Astrocyte (in vitro differentiated cells and primary cell): ENCODE measurements around the gene PIWIL1. TPM values are rescaled to one million over a fixed set of nuclear protein-coding genes. Genes with fewer than 3 reads are reported as not detected.

Source experiments
- DNase-seq: peaks from one replicate; pipeline ENCODE4 v3.0.0-alpha.2; 2010; ENCODE audit warnings: low read depth
- FAIRE-seq: peaks from 2 replicates; lab custom pipeline; 2011; peaks lifted over from hg19 to GRCh38; lab: Jason Lieb, UNC
- H2AFZ ChIP-seq: 2 replicates; pipeline ENCODE4 v1.6.0; 2012; ENCODE audit warnings: low read depth, low read length, inconsistent platforms
- H3K27ac ChIP-seq: 2 replicates; pipeline ENCODE4 v1.5.1; 2011; ENCODE audit warnings: low read depth, low read length, inconsistent platforms
- H3K27me3 ChIP-seq: 2 replicates; pipeline ENCODE4 v1.6.0; 2011; ENCODE audit warnings: low read length, inconsistent platforms; ENCODE audit not compliant: insufficient read depth
- H3K36me3 ChIP-seq: 2 replicates; pipeline ENCODE4 v1.5.1; 2011; ENCODE audit warnings: low read length, inconsistent platforms; ENCODE audit not compliant: insufficient read depth
- H3K4me1 ChIP-seq: 2 replicates; pipeline ENCODE4 v1.5.1; 2011; ENCODE audit warnings: low read length, inconsistent platforms; ENCODE audit not compliant: insufficient read depth
- H3K4me2 ChIP-seq: 2 replicates; pipeline ENCODE4 v1.6.0; 2012; ENCODE audit warnings: low read length, inconsistent platforms
- H3K4me3 ChIP-seq: 2 replicates; pipeline ENCODE4 v1.5.1; 2011; ENCODE audit warnings: low read depth, mild to moderate bottlenecking, low read length, inconsistent platforms; ENCODE audit not compliant: insufficient read depth
- H3K79me2 ChIP-seq: 2 replicates; pipeline ENCODE4 v1.6.0; 2012; ENCODE audit warnings: mild to moderate bottlenecking, low read length, inconsistent platforms; ENCODE audit not compliant: insufficient read depth
- H3K9ac ChIP-seq: 2 replicates; pipeline ENCODE4 v1.6.0; 2012; ENCODE audit warnings: mild to moderate bottlenecking, low read length, inconsistent platforms
- H3K9me3 ChIP-seq: 2 replicates; pipeline ENCODE4 v1.5.1; 2012; ENCODE audit warnings: low read depth, mild to moderate bottlenecking, low read length, inconsistent platforms; ENCODE audit not compliant: insufficient read depth
- H4K20me1 ChIP-seq: 2 replicates; pipeline ENCODE4 v1.6.0; 2012; ENCODE audit warnings: low read length, inconsistent platforms; ENCODE audit not compliant: insufficient read depth
- H3K27ac Mint-ChIP-seq: one replicate; pipeline ENCODE4 v1.8.0; 2021; ENCODE audit warnings: mild to moderate bottlenecking, mixed read lengths; ENCODE audit not compliant: unreplicated experiment
- H3K27me3 Mint-ChIP-seq: one replicate; pipeline ENCODE4 v1.8.0; 2021; ENCODE audit warnings: low read depth, mixed read lengths; ENCODE audit not compliant: unreplicated experiment
- H3K36me3 Mint-ChIP-seq: one replicate; pipeline ENCODE4 v1.8.0; 2021; ENCODE audit warnings: low read depth, mixed read lengths; ENCODE audit not compliant: unreplicated experiment
- H3K4me1 Mint-ChIP-seq: one replicate; pipeline ENCODE4 v1.8.0; 2021; ENCODE audit warnings: low read depth, mixed read lengths; ENCODE audit not compliant: unreplicated experiment
- H3K4me3 Mint-ChIP-seq: one replicate; pipeline ENCODE4 v1.8.0; 2021; ENCODE audit warnings: mild to moderate bottlenecking, moderate library complexity, mixed read lengths; ENCODE audit not compliant: unreplicated experiment
- H3K9me3 Mint-ChIP-seq: one replicate; pipeline ENCODE4 v1.8.0; 2021; ENCODE audit warnings: mild to moderate bottlenecking, mixed read lengths; ENCODE audit not compliant: unreplicated experiment
- CTCF ChIP-seq: IDR thresholded peaks from 2 replicates; pipeline ENCODE4 v1.5.1; 2011; ENCODE audit warnings: low read depth, mild to moderate bottlenecking, inconsistent platforms, low read length, moderate library complexity; ENCODE audit not compliant: insufficient read depth
- EZH2 ChIP-seq: IDR thresholded peaks from 2 replicates; pipeline ENCODE4 v1.6.1; 2012; ENCODE audit warnings: mild to moderate bottlenecking, low read length, inconsistent platforms; ENCODE audit not compliant: insufficient read depth
- total RNA-seq: library from RNA; stranded (reverse); gene quantifications from 2 replicates; pipeline ENCODE4 v1.2.1, GENCODE V29; 2021

The PIWIL1 gene
- total RNA-seq, 1 donor from 2014 or later, result not detected

DNA sequence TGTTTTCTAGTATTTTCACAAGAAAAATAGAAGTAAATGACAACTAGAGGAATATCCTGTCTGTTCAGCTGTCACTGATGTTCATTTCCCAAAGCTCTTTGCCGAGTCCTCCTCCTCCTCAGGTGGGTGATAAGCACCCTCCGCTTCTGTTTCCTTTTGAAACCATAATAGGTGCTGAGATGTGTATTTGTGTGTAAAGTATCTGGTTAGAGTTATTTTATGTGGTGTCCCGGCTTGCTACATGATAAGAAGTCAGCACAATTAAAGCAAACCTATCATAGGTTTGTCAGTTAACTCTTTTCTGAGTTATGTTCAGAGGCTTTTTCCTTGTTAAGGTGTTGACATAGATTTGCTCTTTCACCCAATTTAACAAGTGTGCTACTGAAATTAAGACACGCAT lies 82.4 kb downstream of the PIWIL1 start:
- no peaks in the 10 kb centered on the region for H3K27me3 ChIP-seq
- FAIRE-seq, result no peak

GRCh38 chr12:130421896-130422295 lies 84.2 kb downstream of the PIWIL1 start:
- H3K36me3 ChIP-seq, result no peaks in the 10 kb centered on the region
- no peaks in the 10 kb centered on the region for H3K4me1 Mint-ChIP-seq
- FAIRE-seq, result no peak
- H3K27me3 ChIP-seq, result no peaks in the 10 kb centered on the region
- H3K4me3 ChIP-seq, result no peak overlapping the region
- no peaks in the 10 kb centered on the region for H4K20me1 ChIP-seq
- no peak overlapping the region for H3K9ac ChIP-seq
- TF ChIP-seq EZH2, result no peak
- no peak for TF ChIP-seq CTCF
- no peak overlapping the region for H3K27ac ChIP-seq
- no peaks in the 10 kb centered on the region for H3K79me2 ChIP-seq
- H3K9me3 Mint-ChIP-seq, result peaks cover 7% of the 10 kb centered on the region
- no peak overlapping the region for H3K4me3 Mint-ChIP-seq
- H3K4me1 ChIP-seq, result no peaks in the 10 kb centered on the region
- peaks cover 3% of the 10 kb centered on the region for H3K27me3 Mint-ChIP-seq
- H3K4me2 ChIP-seq, result no peak overlapping the region
- no peak overlapping the region for H3K27ac Mint-ChIP-seq
- H3K36me3 Mint-ChIP-seq, result no peaks in the 10 kb centered on the region
- H2AFZ ChIP-seq, result no peak overlapping the region
- peaks cover 8% of the 10 kb centered on the region for H3K9me3 ChIP-seq
- DNase-seq, result no peak

More for the DNA sequence above, 82.4 kb downstream of the PIWIL1 start:
- H4K20me1 ChIP-seq, result no peaks in the 10 kb centered on the region
- no peaks in the 10 kb centered on the region for H3K4me1 ChIP-seq
- no peak overlapping the region for H3K4me3 ChIP-seq
- no peak overlapping the region for H3K27ac ChIP-seq
- H3K79me2 ChIP-seq, result no peaks in the 10 kb centered on the region
- no peak overlapping the region for H2AFZ ChIP-seq
- H3K36me3 ChIP-seq, result no peaks in the 10 kb centered on the region
- DNase-seq, result no peak
- Mint-ChIP-seq H3K27me3 (peaks cover 3% of the 10 kb centered on the region), H3K27ac (no peak overlapping the region), H3K36me3 (no peaks in the 10 kb centered on the region), H3K4me3 (no peak overlapping the region), H3K4me1 (no peaks in the 10 kb centered on the region), H3K9me3 (peaks cover 7% of the 10 kb centered on the region)
- TF ChIP-seq EZH2 (no peak), CTCF (no peak)
- peaks cover 8% of the 10 kb centered on the region for H3K9me3 ChIP-seq
- H3K4me2 ChIP-seq, result no peak overlapping the region
- H3K9ac ChIP-seq, result no peak overlapping the region

Other genes starting within 250 kb of the PIWIL1 start
- not detected in 2 replicates for gene FZD10, start 175.4 kb upstream of the PIWIL1 start, total RNA-seq